Choroid plexus epithelial cell (primary cell): ENCODE data around the gene DLEC1.

ENCODE experiments used
- DNase-seq: peaks from one replicate; pipeline ENCODE4 v3.0.0-alpha.2; 2010; ENCODE audit warnings: low read depth
- H3K4me3 ChIP-seq: 2 replicates; pipeline ENCODE4 v1.5.1; 2011; ENCODE audit warnings: low read depth, mild to moderate bottlenecking, control low read depth, low read length, moderate library complexity
- CTCF ChIP-seq: conservative IDR thresholded peaks from 2 replicates; pipeline ENCODE4 v1.5.1; 2011; ENCODE audit warnings: low read depth, mild to moderate bottlenecking, control low read depth, inconsistent platforms, low read length, moderate library complexity

The DLEC1 gene

GRCh38 chr3:38116471-38117162, 77.6 kb downstream of the DLEC1 start:
- DNase-seq, result no peak
- TF ChIP-seq CTCF, result no peak
- no peak overlapping the region for H3K4me3 ChIP-seq

GRCh38 chr3:38117163-38117716, 78.2 kb downstream of the DLEC1 start:
- DNase-seq, result no peak
- H3K4me3 ChIP-seq, result no peak overlapping the region
- TF ChIP-seq CTCF, result no peak

- peak; percentile 90 for TF ChIP-seq CTCF
- no peak overlapping the region for H3K4me3 ChIP-seq
These were observed 78.9 kb downstream of the DLEC1 start for GRCh38 chr3:38117748-38118420.

GRCh38 chr3:38118421-38119247, 79.6 kb downstream of the DLEC1 start:
- no peak for DNase-seq
- no peak overlapping the region for H3K4me3 ChIP-seq
- TF ChIP-seq CTCF, result no peak

More at GRCh38 chr3:38117748-38118420, 78.9 kb downstream of the DLEC1 start:
- peak; percentile 78 for DNase-seq

- no peak for TF ChIP-seq CTCF
These were observed 80.2 kb downstream of the DLEC1 start for GRCh38 chr3:38119248-38119544.

GRCh38 chr3:38119821-38120692, 81.0 kb downstream of the DLEC1 start:
- DNase-seq, result no peak
- TF ChIP-seq CTCF, result no peak
- no peak overlapping the region for H3K4me3 ChIP-seq

More at GRCh38 chr3:38119248-38119544, 80.2 kb downstream of the DLEC1 start:
- DNase-seq, result no peak
- no peak overlapping the region for H3K4me3 ChIP-seq
